ENCODE data around the gene PPIG.

DNA sequence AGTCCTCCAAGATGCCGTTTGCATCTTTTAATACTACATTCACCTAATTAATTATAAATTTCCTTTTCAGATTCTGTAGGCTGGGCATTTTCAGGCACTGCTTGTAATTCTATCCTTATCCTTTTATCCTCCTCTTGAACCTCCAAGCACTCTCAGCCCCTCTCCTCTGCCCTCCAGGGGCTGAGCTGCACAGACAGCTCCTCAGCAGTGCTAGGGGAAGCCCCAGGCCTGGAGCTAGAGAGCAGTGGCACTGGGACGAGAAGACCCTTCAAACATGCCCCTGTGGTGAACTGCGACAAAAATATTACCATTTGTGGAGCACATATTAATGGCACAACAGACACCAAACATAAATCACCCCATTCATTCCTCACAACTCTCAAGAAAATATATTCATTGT lies 77.1 kb downstream of the PPIG start:
- TF ChIP-seq, protein P1, sequence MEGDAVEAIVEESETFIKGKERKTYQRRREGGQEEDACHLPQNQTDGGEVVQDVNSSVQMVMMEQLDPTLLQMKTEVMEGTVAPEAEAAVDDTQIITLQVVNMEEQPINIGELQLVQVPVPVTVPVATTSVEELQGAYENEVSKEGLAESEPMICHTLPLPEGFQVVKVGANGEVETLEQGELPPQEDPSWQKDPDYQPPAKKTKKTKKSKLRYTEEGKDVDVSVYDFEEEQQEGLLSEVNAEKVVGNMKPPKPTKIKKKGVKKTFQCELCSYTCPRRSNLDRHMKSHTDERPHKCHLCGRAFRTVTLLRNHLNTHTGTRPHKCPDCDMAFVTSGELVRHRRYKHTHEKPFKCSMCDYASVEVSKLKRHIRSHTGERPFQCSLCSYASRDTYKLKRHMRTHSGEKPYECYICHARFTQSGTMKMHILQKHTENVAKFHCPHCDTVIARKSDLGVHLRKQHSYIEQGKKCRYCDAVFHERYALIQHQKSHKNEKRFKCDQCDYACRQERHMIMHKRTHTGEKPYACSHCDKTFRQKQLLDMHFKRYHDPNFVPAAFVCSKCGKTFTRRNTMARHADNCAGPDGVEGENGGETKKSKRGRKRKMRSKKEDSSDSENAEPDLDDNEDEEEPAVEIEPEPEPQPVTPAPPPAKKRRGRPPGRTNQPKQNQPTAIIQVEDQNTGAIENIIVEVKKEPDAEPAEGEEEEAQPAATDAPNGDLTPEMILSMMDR (IDR thresholded peaks at IDR 0.05): no peak
- no peak for TF ChIP-seq POLR2AphosphoS5 (IDR thresholded peaks at IDR 0.05; ENCODE audit: low read depth, low read length)
- TF ChIP-seq SIN3A (IDR thresholded peaks at IDR 0.05; ENCODE audit: borderline replicate concordance, insufficient read depth, low read depth, low read length): no peak
- TF ChIP-seq, protein P2, sequence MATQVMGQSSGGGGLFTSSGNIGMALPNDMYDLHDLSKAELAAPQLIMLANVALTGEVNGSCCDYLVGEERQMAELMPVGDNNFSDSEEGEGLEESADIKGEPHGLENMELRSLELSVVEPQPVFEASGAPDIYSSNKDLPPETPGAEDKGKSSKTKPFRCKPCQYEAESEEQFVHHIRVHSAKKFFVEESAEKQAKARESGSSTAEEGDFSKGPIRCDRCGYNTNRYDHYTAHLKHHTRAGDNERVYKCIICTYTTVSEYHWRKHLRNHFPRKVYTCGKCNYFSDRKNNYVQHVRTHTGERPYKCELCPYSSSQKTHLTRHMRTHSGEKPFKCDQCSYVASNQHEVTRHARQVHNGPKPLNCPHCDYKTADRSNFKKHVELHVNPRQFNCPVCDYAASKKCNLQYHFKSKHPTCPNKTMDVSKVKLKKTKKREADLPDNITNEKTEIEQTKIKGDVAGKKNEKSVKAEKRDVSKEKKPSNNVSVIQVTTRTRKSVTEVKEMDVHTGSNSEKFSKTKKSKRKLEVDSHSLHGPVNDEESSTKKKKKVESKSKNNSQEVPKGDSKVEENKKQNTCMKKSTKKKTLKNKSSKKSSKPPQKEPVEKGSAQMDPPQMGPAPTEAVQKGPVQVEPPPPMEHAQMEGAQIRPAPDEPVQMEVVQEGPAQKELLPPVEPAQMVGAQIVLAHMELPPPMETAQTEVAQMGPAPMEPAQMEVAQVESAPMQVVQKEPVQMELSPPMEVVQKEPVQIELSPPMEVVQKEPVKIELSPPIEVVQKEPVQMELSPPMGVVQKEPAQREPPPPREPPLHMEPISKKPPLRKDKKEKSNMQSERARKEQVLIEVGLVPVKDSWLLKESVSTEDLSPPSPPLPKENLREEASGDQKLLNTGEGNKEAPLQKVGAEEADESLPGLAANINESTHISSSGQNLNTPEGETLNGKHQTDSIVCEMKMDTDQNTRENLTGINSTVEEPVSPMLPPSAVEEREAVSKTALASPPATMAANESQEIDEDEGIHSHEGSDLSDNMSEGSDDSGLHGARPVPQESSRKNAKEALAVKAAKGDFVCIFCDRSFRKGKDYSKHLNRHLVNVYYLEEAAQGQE (IDR thresholded peaks at IDR 0.05; ENCODE audit: insufficient read depth in 1 of 2, low read depth in 2 of 2, low read length in 1 of 2): no peak
- no peak for TF ChIP-seq TCF7L2 (IDR thresholded peaks at IDR 0.05; ENCODE audit: low read depth, low read length)

Measured in Panc1 (cell line).